Prostate gland (tissue), 2 donors: ENCODE results near the gene FAM53A. TPM values are rescaled to one million over a fixed set of nuclear protein-coding genes. Genes with fewer than 3 reads are reported as not detected.
"Not testable (repeated sequence)": the region's sequence is repeated elsewhere in the genome, so short reads cannot be mapped to it uniquely, and the experiment has no call there.

Experiments used
- DNase-seq: peaks from one replicate; pipeline ENCODE4 v3.0.0-alpha.2; 2019; ENCODE audit warnings: low spot score
- H3K27ac ChIP-seq, 2 donors: fragments of 200-600 bp; sonication (generic); 2 replicates each; pipeline ENCODE4 v1.5.1; 2017 to 2019
- H3K27me3 ChIP-seq: fragments of 200-600 bp; sonication (generic); replicated peaks from 2 replicates; pipeline ENCODE4 v1.5.1; 2019; ENCODE audit not compliant: insufficient read depth
- H3K36me3 ChIP-seq, 2 donors: fragments of 200-600 bp; sonication (generic); 1 replicate in 1 of 2; 2 replicates in 1 of 2; pipeline versions ENCODE4 v1.5.1 to v1.8.1; 2017 to 2019
- H3K4me1 ChIP-seq: fragments of 200-600 bp; sonication (generic); replicated peaks from 2 replicates; pipeline ENCODE4 v1.5.1; 2019
- H3K4me3 ChIP-seq, 2 donors: fragments of 200-600 bp; sonication (generic); 2 replicates each; pipeline ENCODE4 v1.5.1; 2017 to 2019
- H3K9me3 ChIP-seq: fragments of 200-600 bp; sonication (generic); 2 replicates; pipeline ENCODE4 v1.5.1; 2017
- POLR2A ChIP-seq: fragments of 450-650 bp; IDR thresholded peaks from one replicate; pipeline ENCODE4 v1.6.1; 2016; ENCODE audit warnings: antibody characterized with exemption, mild to moderate bottlenecking
- POLR2AphosphoS5 ChIP-seq: sonication (generic); formaldehyde crosslinking; IDR thresholded peaks from one replicate; pipeline ENCODE4 v1.6.1; 2017; ENCODE audit warnings: antibody characterized with exemption
- WGBS: methylation state at CpG from one replicate; pipeline ENCODE4 v1.1.5; 2018; 5-methylcytosine and 5-hydroxymethylcytosine counted together
- intact Hi-C: fragments of 100-400 bp; cut with DNase I; formaldehyde crosslinking; loops from one replicate; pipeline ENCODE4 v1.14.2; 2022
- total RNA-seq, 2 donors: library from RNA; depleted of rRNA; stranded (reverse); fragments of >200 nt; gene quantifications; one replicate each; pipeline ENCODE4 v1.1.0, GENCODE V29; 2016
- TF ChIP-seq, protein P1 (sequence below), 4 experiments: fragments of 200-600 bp in 2 of 4; fragments of 450-650 bp in 2 of 4; sonication (generic) in 2 of 4; IDR thresholded peaks; 1 replicate in 3 of 4; 2 replicates in 1 of 4; pipeline ENCODE4 v1.5.1; 2016 to 2019; ENCODE audit warnings: antibody characterized with exemption in 4 of 4, mild to moderate bottlenecking in 2 of 4, moderate library complexity in 2 of 4

FAM53A gene
- total RNA-seq, 2 donors from 2014 or later: 2.3 to 16.8 TPM

GRCh38 chr4:1610791-1611500, 73.2 kb downstream of the FAM53A start:
- intact Hi-C loops: no loop called here

DNA sequence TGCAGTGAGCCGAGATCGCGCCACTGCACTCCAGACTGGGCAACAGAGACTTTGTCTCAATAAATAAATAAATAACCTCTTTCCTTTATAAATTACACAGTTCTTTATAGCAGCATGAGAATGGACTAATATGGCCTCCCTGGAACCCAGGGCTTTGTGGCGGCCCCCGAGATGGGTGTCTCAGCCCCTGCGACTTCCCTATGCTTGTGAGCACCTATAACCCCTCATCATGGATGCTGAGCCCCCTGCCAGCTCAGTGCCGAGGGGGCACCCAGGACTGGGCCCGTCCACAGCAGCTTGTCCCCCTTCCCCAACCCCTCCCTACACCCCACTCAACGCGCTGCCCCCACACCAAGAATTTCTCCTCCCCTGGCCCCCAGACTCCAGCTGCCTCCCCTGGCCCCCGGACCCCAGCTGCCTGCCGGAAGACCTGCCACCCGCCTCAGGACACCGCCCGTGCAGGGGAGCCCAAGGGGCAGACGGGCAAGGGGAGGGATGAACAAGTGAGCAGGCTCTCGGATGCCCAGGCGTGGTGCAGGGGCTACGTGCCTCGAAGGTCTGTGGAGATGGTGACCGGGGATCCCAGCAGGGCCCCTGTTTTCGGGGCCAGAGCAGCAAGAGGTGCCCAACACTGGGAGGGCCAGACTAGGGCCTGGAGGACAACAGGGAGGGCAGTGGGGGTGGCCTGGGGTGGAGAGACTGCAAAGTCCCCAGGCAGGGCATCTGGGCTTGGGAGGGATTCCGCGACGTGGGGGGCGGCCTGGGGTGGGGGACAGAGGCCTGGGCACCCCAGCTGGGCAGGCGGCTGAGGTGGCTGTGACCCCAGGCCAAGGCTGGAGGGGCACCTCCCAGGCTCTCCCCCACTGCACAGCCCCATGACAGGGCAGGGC, 74.0 kb downstream of the FAM53A start:
- DNase-seq: no peak
- TF ChIP-seq, protein P1, sequence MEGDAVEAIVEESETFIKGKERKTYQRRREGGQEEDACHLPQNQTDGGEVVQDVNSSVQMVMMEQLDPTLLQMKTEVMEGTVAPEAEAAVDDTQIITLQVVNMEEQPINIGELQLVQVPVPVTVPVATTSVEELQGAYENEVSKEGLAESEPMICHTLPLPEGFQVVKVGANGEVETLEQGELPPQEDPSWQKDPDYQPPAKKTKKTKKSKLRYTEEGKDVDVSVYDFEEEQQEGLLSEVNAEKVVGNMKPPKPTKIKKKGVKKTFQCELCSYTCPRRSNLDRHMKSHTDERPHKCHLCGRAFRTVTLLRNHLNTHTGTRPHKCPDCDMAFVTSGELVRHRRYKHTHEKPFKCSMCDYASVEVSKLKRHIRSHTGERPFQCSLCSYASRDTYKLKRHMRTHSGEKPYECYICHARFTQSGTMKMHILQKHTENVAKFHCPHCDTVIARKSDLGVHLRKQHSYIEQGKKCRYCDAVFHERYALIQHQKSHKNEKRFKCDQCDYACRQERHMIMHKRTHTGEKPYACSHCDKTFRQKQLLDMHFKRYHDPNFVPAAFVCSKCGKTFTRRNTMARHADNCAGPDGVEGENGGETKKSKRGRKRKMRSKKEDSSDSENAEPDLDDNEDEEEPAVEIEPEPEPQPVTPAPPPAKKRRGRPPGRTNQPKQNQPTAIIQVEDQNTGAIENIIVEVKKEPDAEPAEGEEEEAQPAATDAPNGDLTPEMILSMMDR (IDR thresholded peaks at IDR 0.05): no peak
- TF ChIP-seq POLR2AphosphoS5: no peak
- TF ChIP-seq POLR2A: no peak
- no peaks in the 10 kb centered on the region for H3K36me3 ChIP-seq
- intact Hi-C loops: no loop called here
- H3K27me3 ChIP-seq: peaks cover 3% of the 10 kb centered on the region
- 94% methylated on average over 26 of the region's 27 CpGs for WGBS
- no peaks in the 10 kb centered on the region for H3K4me1 ChIP-seq
- no peaks in the 10 kb centered on the region for H3K9me3 ChIP-seq
- no peak overlapping the region for H3K4me3 ChIP-seq
- no peak overlapping the region for H3K27ac ChIP-seq

More at GRCh38 chr4:1610791-1611500, 73.2 kb downstream of the FAM53A start:
- no peak overlapping the region for H3K4me3 ChIP-seq
- no peak for DNase-seq
- no peaks in the 10 kb centered on the region for H3K36me3 ChIP-seq
- no peaks in the 10 kb centered on the region for H3K4me1 ChIP-seq
- no peak for TF ChIP-seq POLR2AphosphoS5
- TF ChIP-seq, protein P1 (IDR thresholded peaks at IDR 0.05): no peak
- no peak for TF ChIP-seq POLR2A
- no peaks in the 10 kb centered on the region for H3K9me3 ChIP-seq
- no peak overlapping the region for H3K27ac ChIP-seq
- H3K27me3 ChIP-seq: no peaks in the 10 kb centered on the region
- 88% methylated on average over 17 of the region's 21 CpGs for WGBS

DNA sequence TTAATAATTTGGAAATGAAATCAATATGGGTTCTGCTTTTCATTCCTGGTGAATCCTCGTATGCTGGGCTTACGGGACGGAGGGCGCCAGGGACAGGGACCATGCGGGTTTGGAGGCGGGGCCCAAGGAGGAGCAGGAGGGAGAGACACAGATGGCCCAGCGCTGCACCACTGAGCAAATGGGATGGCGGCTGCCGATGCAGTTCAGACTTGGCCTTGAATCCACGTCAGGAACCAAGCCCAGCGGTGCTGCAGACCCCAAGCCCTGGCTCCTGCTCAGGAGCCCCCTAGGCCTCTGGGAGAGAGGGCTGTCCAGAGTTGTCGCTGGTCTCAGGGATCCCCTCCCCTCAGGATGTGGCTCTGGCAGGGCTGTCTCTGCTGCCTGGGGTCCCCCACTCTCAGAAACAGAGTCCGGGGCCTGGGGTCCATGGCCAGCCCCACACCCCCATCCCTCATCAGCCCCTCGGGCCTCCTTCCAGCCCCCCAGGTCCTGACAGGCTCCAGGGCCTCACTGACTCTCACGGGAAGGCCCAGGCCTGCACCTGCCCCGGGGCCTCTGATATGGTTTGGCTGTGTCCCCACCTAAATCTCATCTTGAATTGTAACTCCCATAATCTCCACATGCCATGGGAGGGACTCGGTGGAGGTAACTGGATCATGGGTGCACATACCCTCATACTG, 75.2 kb downstream of the FAM53A start:
- intact Hi-C loops: no loop called here
- WGBS: 80% methylated on average over 16 of the region's 17 CpGs
- H3K9me3 ChIP-seq: no peaks in the 10 kb centered on the region
- no peaks in the 10 kb centered on the region for H3K4me1 ChIP-seq
- H3K27ac ChIP-seq: no peak overlapping the region
- no peak for DNase-seq
- no peak overlapping the region for H3K4me3 ChIP-seq
- peaks cover 3% of the 10 kb centered on the region for H3K27me3 ChIP-seq
- no peaks in the 10 kb centered on the region for H3K36me3 ChIP-seq
- TF ChIP-seq POLR2AphosphoS5 (no peak), POLR2A (no peak)
- TF ChIP-seq, protein P1 (IDR thresholded peaks at IDR 0.05): no peak

DNA sequence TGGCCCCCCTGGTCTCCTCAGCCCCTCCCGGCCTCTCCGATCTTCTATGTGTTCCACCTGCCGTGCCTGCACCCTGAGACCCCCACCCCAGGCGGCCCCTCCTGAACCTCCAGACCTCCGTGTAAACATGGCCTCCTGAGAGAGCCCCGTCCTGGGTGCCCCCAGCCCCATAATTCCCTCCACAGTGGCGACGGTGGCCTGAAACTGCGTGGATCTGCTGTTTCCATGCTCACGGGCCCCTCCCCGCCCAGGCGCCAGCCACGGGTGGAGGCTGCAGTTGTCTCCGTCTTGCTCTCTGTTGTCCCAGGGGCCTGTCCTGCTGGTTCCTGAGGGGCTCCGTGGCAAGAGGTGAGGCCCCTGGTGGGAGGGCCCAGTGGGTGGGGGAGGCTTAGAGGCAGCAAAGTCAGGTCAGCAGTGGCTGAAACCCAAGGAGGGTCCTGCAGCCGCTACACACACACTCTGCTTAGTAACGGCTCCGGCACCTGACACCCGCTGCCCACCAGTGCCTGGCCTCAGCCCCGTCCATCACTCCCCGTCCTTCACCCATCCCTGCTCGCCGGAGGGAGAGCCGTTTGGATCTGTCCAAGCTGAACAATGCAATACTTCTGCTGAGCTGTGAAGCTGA, 75.8 kb downstream of the FAM53A start:
- Histone ChIP-seq H3K4me3 (no peak overlapping the region), H3K36me3 (no peaks in the 10 kb centered on the region), H3K9me3 (no peaks in the 10 kb centered on the region), H3K27me3 (peaks cover 3% of the 10 kb centered on the region), H3K27ac (no peak overlapping the region), H3K4me1 (no peaks in the 10 kb centered on the region)
- TF ChIP-seq, protein P1 (IDR thresholded peaks at IDR 0.05): no peak
- TF ChIP-seq POLR2A: no peak
- TF ChIP-seq POLR2AphosphoS5: no peak
- intact Hi-C loops: no loop called here
- no peak for DNase-seq
- WGBS: 79% methylated on average over 23 of the region's 24 CpGs

DNA sequence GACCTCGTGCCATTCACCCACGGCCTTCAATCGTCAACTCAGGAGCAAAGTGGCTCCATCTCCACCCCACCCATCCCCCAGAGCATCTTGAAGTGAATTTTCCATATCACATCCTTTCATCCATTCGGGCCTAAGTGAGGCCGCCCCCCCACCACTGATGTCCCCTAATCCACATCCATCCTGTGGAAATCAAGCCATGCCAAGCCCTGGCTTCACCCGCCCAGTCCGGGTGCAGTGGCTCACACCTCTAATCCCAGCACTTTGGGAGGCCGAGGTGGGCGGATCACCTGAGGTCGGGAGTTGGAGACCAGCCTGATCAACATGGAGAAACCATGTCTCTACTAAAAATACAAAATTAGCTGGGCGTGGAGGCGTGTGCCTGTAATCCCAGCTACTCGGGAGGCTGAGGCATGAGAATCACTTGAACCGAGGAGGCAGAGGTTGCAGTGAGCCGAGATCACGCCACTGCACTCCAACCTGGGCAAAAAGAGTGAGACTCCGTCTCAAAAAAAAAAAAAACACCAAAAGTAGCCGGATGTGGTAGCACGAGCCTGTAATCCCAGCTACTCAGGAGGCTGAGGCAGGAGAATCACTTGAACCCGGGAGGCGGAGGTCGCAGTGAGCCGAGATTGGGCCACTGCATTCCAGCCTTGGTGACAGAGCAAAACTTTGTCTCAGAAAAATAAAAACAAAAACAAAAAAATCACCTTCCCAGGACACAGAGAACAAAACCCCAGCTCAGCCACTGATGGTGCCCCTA, 76.5 kb downstream of the FAM53A start:
- H3K27me3 ChIP-seq, intact Hi-C loops, H3K36me3 ChIP-seq, H3K4me1 ChIP-seq, H3K9me3 ChIP-seq, H3K4me3 ChIP-seq, H3K27ac ChIP-seq, DNase-seq: not testable (repeated sequence)
- 95% methylated on average over 23 of the region's 23 CpGs for WGBS
